H1 (cell line): ENCODE measurements around the gene MTX3. TPM values are rescaled to one million over a fixed set of nuclear protein-coding genes. Genes with fewer than 3 reads are reported as not detected.
A peak's percentile ranks its signal among the peaks of the same experiment; 100 is the strongest.

ENCODE experiments used
- CTCF ChIA-PET: fragments of 300-600 bp; sonication (Branson Sonifier 250); formaldehyde crosslinking; loops from one replicate; lab custom pipeline; 2021; ENCODE audit not compliant: partially characterized antibody; lab: Charles Lee
- POLR2A ChIA-PET: fragments of 300-600 bp; sonication (Branson Sonifier 250); formaldehyde crosslinking; loops from one replicate; lab custom pipeline; 2021; ENCODE audit warnings: inconsistent platforms; ENCODE audit not compliant: partially characterized antibody; lab: Charles Lee
- DNase-seq, 2 experiments: peaks; one replicate each; pipeline versions ENCODE4 v3.0.0 to v3.0.0-alpha.2; 2010 to 2022; ENCODE audit warnings: low spot score in 2 of 2, low read depth in 1 of 2, mixed read lengths in 1 of 2
- FAIRE-seq: peaks from 2 replicates; lab custom pipeline; 2011; peaks lifted over from hg19 to GRCh38; lab: Jason Lieb, UNC
- H2AFZ ChIP-seq: 2 replicates; pipeline ENCODE4 v1.8.1; 2012; ENCODE audit warnings: low read length, inconsistent platforms
- H2AK5ac ChIP-seq: 2 replicates; pipeline ENCODE4 v1.6.1; 2013; ENCODE audit warnings: low read depth, low read length
- H2BK120ac ChIP-seq: replicated peaks from 2 replicates; pipeline ENCODE3; 2013; ENCODE audit warnings: low read depth, low read length, inconsistent platforms
- H2BK12ac ChIP-seq: 2 replicates; pipeline ENCODE4 v1.6.1; 2013; ENCODE audit warnings: low read depth, low read length
- H2BK15ac ChIP-seq: 2 replicates; pipeline ENCODE4 v1.6.1; 2013; ENCODE audit warnings: low read length
- H2BK20ac ChIP-seq: 2 replicates; pipeline ENCODE4 v1.6.1; 2013; ENCODE audit warnings: low read length
- H2BK5ac ChIP-seq: 2 replicates; pipeline ENCODE4 v1.6.1; 2013; ENCODE audit warnings: low read depth, low read length
- H3K14ac ChIP-seq: 2 replicates; pipeline ENCODE4 v1.6.1; 2013; ENCODE audit warnings: inconsistent platforms; ENCODE audit not compliant: insufficient read length
- H3K18ac ChIP-seq: 2 replicates; pipeline ENCODE4 v1.6.1; 2013; ENCODE audit warnings: low read length; ENCODE audit errors: extremely low read depth
- H3K23ac ChIP-seq: 2 replicates; pipeline ENCODE4 v1.6.1; 2013; ENCODE audit warnings: inconsistent platforms; ENCODE audit not compliant: insufficient read length
- H3K23me2 ChIP-seq: 2 replicates; pipeline ENCODE4 v1.6.1; 2013; ENCODE audit warnings: low read depth, low read length
- H3K27ac ChIP-seq: 2 replicates; pipeline ENCODE4 v1.6.1; 2011; ENCODE audit warnings: low read depth, low read length, inconsistent platforms
- H3K27me3 ChIP-seq, 4 experiments: replicated peaks in 1 of 4; 1 replicate in 1 of 4; 2 replicates in 3 of 4; pipeline versions ENCODE4 v1.6.1 to v1.8.1; 2011 to 2013; ENCODE audit warnings: low read length in 3 of 4, mild to moderate bottlenecking in 3 of 4, inconsistent platforms in 2 of 4, mixed read lengths in 2 of 4, moderate library complexity in 1 of 4; ENCODE audit not compliant: control insufficient read depth in 3 of 4, insufficient read depth in 3 of 4; ENCODE audit errors: extremely low read depth in 1 of 4
- H3K36me3 ChIP-seq, 4 experiments: 2 replicates each; pipeline versions ENCODE4 v1.6.1 to v1.8.1; 2011 to 2013; ENCODE audit warnings: mild to moderate bottlenecking in 4 of 4, low read length in 3 of 4, moderate library complexity in 2 of 4, control low read depth in 1 of 4, inconsistent platforms in 1 of 4; ENCODE audit not compliant: insufficient read depth in 4 of 4, control insufficient read depth in 2 of 4
- H3K4ac ChIP-seq: replicated peaks from 2 replicates; pipeline ENCODE3; 2013; ENCODE audit warnings: low read length, low read depth, mixed read lengths, inconsistent platforms; ENCODE audit not compliant: insufficient read length
- H3K4me1 ChIP-seq, 4 experiments: replicated peaks in 1 of 4; 1 replicate in 1 of 4; 2 replicates in 3 of 4; pipeline versions ENCODE4 v1.6.1 to v1.8.1; 2011 to 2013; ENCODE audit warnings: low read length in 3 of 4, inconsistent platforms in 2 of 4, mixed read lengths in 1 of 4; ENCODE audit not compliant: insufficient read depth in 4 of 4, control insufficient read depth in 3 of 4
- H3K4me2 ChIP-seq, 2 experiments: 2 replicates each; pipeline versions ENCODE4 v1.6.1 to v1.8.1; 2011 to 2013; ENCODE audit warnings: low read depth in 2 of 2, low read length in 2 of 2, control low read depth in 1 of 2, inconsistent platforms in 1 of 2, mild to moderate bottlenecking in 1 of 2; ENCODE audit not compliant: insufficient read depth in 1 of 2
- H3K4me3 ChIP-seq, 4 experiments: fragments of 200-600, 300-600 bp in 1 of 4; sonication (generic), shearing (Covaris generic), sonication (Bioruptor Twin) in 1 of 4; 2 replicates each; pipeline versions ENCODE4 v1.5.1 to v1.8.1; 2011 to 2016; ENCODE audit warnings: low read length in 4 of 4, low read depth in 3 of 4, control low read depth in 2 of 4, inconsistent platforms in 2 of 4, mild to moderate bottlenecking in 2 of 4, mixed read lengths in 1 of 4, moderate library complexity in 1 of 4; ENCODE audit not compliant: insufficient read depth in 2 of 4; ENCODE audit errors: extremely low read depth in 1 of 4
- H3K56ac ChIP-seq: replicated peaks from 2 replicates; pipeline ENCODE3; 2013; ENCODE audit warnings: low read depth, mild to moderate bottlenecking, mixed read lengths, low read length, inconsistent platforms; ENCODE audit not compliant: insufficient read length
- H3K79me1 ChIP-seq: 2 replicates; pipeline ENCODE4 v1.6.1; 2013; ENCODE audit warnings: low read depth, low read length, control low read depth
- H3K79me2 ChIP-seq, 2 experiments: 2 replicates each; pipeline versions ENCODE4 v1.6.1 to v1.8.1; 2012 to 2013; ENCODE audit warnings: low read length in 2 of 2, mild to moderate bottlenecking in 2 of 2, inconsistent platforms in 1 of 2; ENCODE audit not compliant: insufficient read depth in 2 of 2, control insufficient read depth in 1 of 2
- H3K9ac ChIP-seq, 4 experiments: replicated peaks in 1 of 4; 1 replicate in 1 of 4; 2 replicates in 3 of 4; pipeline versions ENCODE4 v1.6.1 to v1.8.1; 2011 to 2013; ENCODE audit warnings: low read depth in 3 of 4, low read length in 3 of 4, control low read depth in 2 of 4, mild to moderate bottlenecking in 2 of 4, moderate library complexity in 2 of 4, inconsistent platforms in 1 of 4; ENCODE audit errors: extremely low read depth in 1 of 4
- H3K9me3 ChIP-seq, 2 experiments: 2 replicates each; pipeline versions ENCODE4 v1.6.1 to v1.8.1; 2012 to 2013; ENCODE audit warnings: mild to moderate bottlenecking in 2 of 2, moderate library complexity in 2 of 2, control low read depth in 1 of 2, inconsistent platforms in 1 of 2, low read depth in 1 of 2, low read length in 1 of 2, mixed read lengths in 1 of 2; ENCODE audit not compliant: insufficient read depth in 2 of 2
- H4K20me1 ChIP-seq, 2 experiments: replicated peaks in 1 of 2; 2 replicates each; pipeline versions ENCODE3 to v1.8.1; 2011 to 2013; ENCODE audit warnings: inconsistent platforms in 2 of 2, low read length in 2 of 2, mild to moderate bottlenecking in 1 of 2; ENCODE audit not compliant: insufficient read depth in 2 of 2, control insufficient read depth in 1 of 2
- H4K5ac ChIP-seq: 2 replicates; pipeline ENCODE4 v1.6.1; 2013; ENCODE audit warnings: low read length, low read depth, mixed read lengths, inconsistent platforms; ENCODE audit not compliant: insufficient read length
- H4K8ac ChIP-seq: 2 replicates; pipeline ENCODE4 v1.8.0; 2013; ENCODE audit warnings: mild to moderate bottlenecking, moderate library complexity, low read length, inconsistent platforms; ENCODE audit not compliant: insufficient read depth; ENCODE audit errors: extremely low read depth
- H4K91ac ChIP-seq: replicated peaks from 2 replicates; pipeline ENCODE3; 2013; ENCODE audit warnings: low read length, mixed read lengths, inconsistent platforms; ENCODE audit not compliant: insufficient read length
- GABPA ChIP-seq: IDR thresholded peaks from 2 replicates; pipeline ENCODE4 v1.6.1; 2011; ENCODE audit warnings: mild to moderate bottlenecking, low read length, moderate library complexity, borderline replicate concordance; ENCODE audit not compliant: insufficient read depth
- GTF2F1 ChIP-seq: IDR thresholded peaks from 2 replicates; pipeline ENCODE4 v1.6.1; 2012; ENCODE audit warnings: low read depth, low read length, improper control_type of control experiment, borderline replicate concordance
- HDAC6 ChIP-seq: IDR thresholded peaks from one replicate; pipeline ENCODE4 v1.7.1; 2012; ENCODE audit warnings: low read depth, mild to moderate bottlenecking, inconsistent platforms, low read length, moderate library complexity
- JUN ChIP-seq: IDR thresholded peaks from 2 replicates; pipeline ENCODE4 v1.6.1; 2011; ENCODE audit warnings: low read depth, mild to moderate bottlenecking, improper control_type of control experiment, low read length
- KDM4A ChIP-seq: IDR thresholded peaks from one replicate; pipeline ENCODE4 v1.7.1; 2012; ENCODE audit warnings: low read depth, mild to moderate bottlenecking, moderate library complexity, low read length, inconsistent platforms; ENCODE audit not compliant: severe bottlenecking
- KDM5A ChIP-seq: fragments of 200-600 bp; IDR thresholded peaks from 2 replicates; pipeline ENCODE4 v1.7.1; 2012; ENCODE audit warnings: mild to moderate bottlenecking, low read length, inconsistent platforms, mixed read lengths
- POU5F1 ChIP-seq: IDR thresholded peaks from 2 replicates; pipeline ENCODE4 v1.6.1; 2011; ENCODE audit warnings: low read depth, mild to moderate bottlenecking, low read length, moderate library complexity
- RNF2 ChIP-seq: fragments of 200-900, 300-1000 bp; sonication (generic); IDR thresholded peaks from 2 replicates; pipeline ENCODE4 v1.7.1; 2016; ENCODE audit warnings: borderline replicate concordance, low read depth, mild to moderate bottlenecking, antibody characterized with exemption, low read length; ENCODE audit not compliant: poor library complexity, severe bottlenecking; ENCODE audit errors: missing control alignments
- SIN3A ChIP-seq, 2 experiments: IDR thresholded peaks in 1 of 2; conservative IDR thresholded peaks in 1 of 2; 2 replicates each; pipeline ENCODE4 v1.6.1; 2011 to 2012; ENCODE audit warnings: low read length in 2 of 2, improper control_type of control experiment in 1 of 2, low read depth in 1 of 2, mild to moderate bottlenecking in 1 of 2
- SIRT6 ChIP-seq: IDR thresholded peaks from one replicate; pipeline ENCODE4 v1.7.1; 2012; ENCODE audit warnings: low read length, inconsistent platforms
- TAF7 ChIP-seq: optimal IDR thresholded peaks from 2 replicates; pipeline ENCODE3; 2011; ENCODE audit warnings: low read depth, mild to moderate bottlenecking, inconsistent platforms, low read length, moderate library complexity, borderline replicate concordance
- TEAD4 ChIP-seq: IDR thresholded peaks from 2 replicates; pipeline ENCODE4 v1.6.1; 2012; ENCODE audit warnings: low read depth, low read length, inconsistent platforms, mixed read lengths
- WGBS, 2 experiments: shearing (Covaris generic) in 1 of 2; methylation state at CpG; one replicate each; pipeline versions ENCODE4 v1.1.6 to v1.1.7; 2013 to 2015; ENCODE audit warnings: low lambda C conversion rate in 2 of 2, mixed read lengths in 2 of 2, inconsistent platforms in 1 of 2, low coverage in 1 of 2, missing lambda C conversion rate in 1 of 2; ENCODE audit not compliant: insufficient replicate concordance in 2 of 2, insufficient coverage in 1 of 2, insufficient read length in 1 of 2; ENCODE audit errors: extremely low coverage in 1 of 2, missing lambda C conversion rate in 1 of 2; 5-methylcytosine and 5-hydroxymethylcytosine counted together
- polyA plus RNA-seq, 7 experiments: library from polyadenylated mRNA; depleted of rRNA in 3 of 7; stranded (reverse) in 5 of 7; unstranded in 2 of 7; fragments of >200 nt in 5 of 7; fragments of 200-250 nt in 2 of 7; gene quantifications; 1 replicate in 5 of 7; 2 replicates in 1 of 7; 4 replicates in 1 of 7; pipeline versions ENCODE4 v1.2.1 to v1.2.3, GENCODE V29; 2011 to 2013; ENCODE audit warnings: missing spikeins in 2 of 7, mixed read lengths in 2 of 7
- total RNA-seq: library from RNA; stranded (reverse); fragmentation: NEBNext Ultra II Directional; extraction: Animal tissue kit (Norgen Biotek cat#: 25700); gene quantifications from 2 replicates; pipeline ENCODE4 v1.2.1, GENCODE V29; 2021

MTX3 gene
- total and polyA plus RNA-seq, 2 of the 8 experiments (the other 6 are each of a cell fraction or from before 2014, with no cell fraction given) = 9.4 to 28.8 TPM

DNA sequence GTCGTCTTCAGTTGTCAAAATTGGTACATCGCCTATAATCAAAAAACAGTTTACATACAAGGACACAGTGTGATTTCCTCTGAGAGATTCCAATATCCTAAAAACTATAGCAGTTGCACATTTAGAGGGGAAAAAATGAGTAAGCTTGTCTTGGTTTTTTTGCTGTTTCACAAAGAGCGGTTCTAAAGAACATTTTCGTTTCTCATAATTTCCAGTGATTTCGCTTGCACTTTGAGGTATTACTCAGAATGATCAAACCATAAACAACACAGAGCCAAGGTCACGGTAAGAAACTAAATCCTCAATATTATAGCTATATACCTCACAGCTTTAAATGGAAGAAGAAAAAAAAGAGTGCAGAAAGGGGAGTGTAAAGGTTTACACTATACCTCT lies 861 bp downstream of the MTX3 start:
- H3K23me2 ChIP-seq = peaks cover 6% of the 10 kb centered on the region
- 61% methylated on average over 6 of the region's 6 CpGs; no CpG with 5 or more reads in 1 of the 2 experiments for WGBS, 2 experiments
- H3K9me3 ChIP-seq = no peaks in the 10 kb centered on the region
- peaks cover 0 to 14% of the 10 kb centered on the region in 2 experiments; a peak in 3 of 4 replicates for H3K79me2 ChIP-seq
- no peaks in the 10 kb centered on the region for H4K20me1 ChIP-seq
- no peak overlapping the region for H3K23ac ChIP-seq
- peaks cover 6 to 39% (median 18%) of the 10 kb centered on the region in 4 experiments; a peak in 7 of 8 replicates for H3K36me3 ChIP-seq
- ChIA-PET POLR2A (interaction anchor here (0.5 to 1.5 kb wide), 14 partner anchors 9 to 88 kb away, joined by 3 to 8 read pairs (median 3); no protein-coding TSS in a partner anchor), CTCF (interaction anchor here (1.1 to 1.7 kb wide), 3 partner anchors 12 to 94 kb away, joined by 3 to 5 read pairs (median 4); no protein-coding TSS in a partner anchor)
- H2AFZ ChIP-seq = no peak overlapping the region
- no peak overlapping the region for H2BK12ac ChIP-seq
- no peak overlapping the region for H3K4ac ChIP-seq
- peak overlapping the region; percentile 82 to 94 for H3K4me2 ChIP-seq
- H2BK120ac ChIP-seq = no peak overlapping the region
- no peak overlapping the region for H4K91ac ChIP-seq
- no peak overlapping the region for H4K8ac ChIP-seq
- peak overlapping the region; percentile 90 to 97 (median 94) for H3K4me3 ChIP-seq
- H3K27me3 ChIP-seq = no peaks in the 10 kb centered on the region
- H3K14ac ChIP-seq = no peak overlapping the region
- H3K79me1 ChIP-seq = no peaks in the 10 kb centered on the region; the same call in 1 of the 2 replicates
- no peak overlapping the region for H3K56ac ChIP-seq
- DNase-seq = no peak
- H3K4me1 ChIP-seq = peaks cover 0 to 2% (median 0%) of the 10 kb centered on the region in 4 experiments; a peak in 1 of 7 replicates
- H3K27ac ChIP-seq = no peak overlapping the region
- H4K5ac ChIP-seq = no peak overlapping the region
- H2BK5ac ChIP-seq = no peak overlapping the region; the same call in 1 of the 2 replicates
- no peak overlapping the region for H2AK5ac ChIP-seq
- H3K18ac ChIP-seq = no peak overlapping the region
- H2BK20ac ChIP-seq = no peak overlapping the region
- FAIRE-seq = no peak
- H2BK15ac ChIP-seq = no peak overlapping the region
- H3K9ac ChIP-seq = peak overlapping the region in 3 of 4 experiments; percentile 86 to 93 (median 93); a peak in 6 of 7 replicates
- TF ChIP-seq SIN3A (conservative IDR thresholded peaks at IDR 0.05 in 1 of 2, IDR thresholded peaks at IDR 0.05 in 1 of 2; ENCODE audit: low read depth in 1 of 2, low read length in 2 of 2) = no peak
- no peak for TF ChIP-seq RNF2
- TF ChIP-seq HDAC6 = no peak
- no peak for TF ChIP-seq GABPA
- no peak for TF ChIP-seq KDM5A
- no peak for TF ChIP-seq KDM4A
- TF ChIP-seq TEAD4 = no peak
- no peak for TF ChIP-seq TAF7
- TF ChIP-seq SIRT6 = no peak
- TF ChIP-seq GTF2F1 = no peak
- TF ChIP-seq JUN = no peak
- no peak for TF ChIP-seq POU5F1
